SH-SY5Y (cell line): ENCODE results near the gene SRGAP3.

ENCODE experiments used
- GATA2 ChIP-seq: IDR thresholded peaks from 2 replicates; pipeline ENCODE4 v1.6.1; 2011; ENCODE audit warnings: mild to moderate bottlenecking, low read depth, low read length
- GATA3 ChIP-seq: IDR thresholded peaks from 2 replicates; pipeline ENCODE4 v1.6.1; 2011; ENCODE audit warnings: low read depth, mild to moderate bottlenecking, low read length, moderate library complexity

- no peak for TF ChIP-seq GATA2
- no peak for TF ChIP-seq GATA3
These were observed 24.2 kb downstream of the SRGAP3 start for GRCh38 chr3:9225268-9225667.
